Measurements from ENCODE around the gene TRAF1. TPM values are rescaled to one million over a fixed set of nuclear protein-coding genes. Genes with fewer than 3 reads are reported as not detected.

TRAF1 gene
- total RNA-seq, 1 experiment from 2014 or later, result 1.8 TPM

- no peak for TF ChIP-seq ZBTB21 (CRISPR knock-in tag; IDR thresholded peaks at IDR 0.05; ENCODE audit: borderline replicate concordance)
- TF ChIP-seq STAT6 (CRISPR knock-in tag; conservative IDR thresholded peaks at IDR 0.05; ENCODE audit: low read depth), result no peak
- TF ChIP-seq TEAD4 (CRISPR knock-in tag; IDR thresholded peaks at IDR 0.05), result no peak
- no peak for TF ChIP-seq NFYB (CRISPR knock-in tag; conservative IDR thresholded peaks at IDR 0.05; ENCODE audit: low read depth)
- TF ChIP-seq ZNF512 (CRISPR knock-in tag; IDR thresholded peaks at IDR 0.05; ENCODE audit: borderline replicate concordance), result no peak
- TF ChIP-seq RORB (CRISPR knock-in tag; IDR thresholded peaks at IDR 0.05), result no peak
- no peak for TF ChIP-seq MAX (CRISPR knock-in tag; IDR thresholded peaks at IDR 0.05)
- TF ChIP-seq E2F4 (CRISPR knock-in tag; IDR thresholded peaks at IDR 0.05; ENCODE audit: borderline replicate concordance, low read depth), result no peak
- no peak for TF ChIP-seq MLX (CRISPR knock-in tag; IDR thresholded peaks at IDR 0.05)
- TF ChIP-seq ESRRA (CRISPR knock-in tag; IDR thresholded peaks at IDR 0.05; ENCODE audit: borderline replicate concordance), result no peak
- no peak for TF ChIP-seq AR (CRISPR knock-in tag; IDR thresholded peaks at IDR 0.05)
- no peak for TF ChIP-seq HMGXB4 (CRISPR knock-in tag; IDR thresholded peaks at IDR 0.05)
- TF ChIP-seq FOXP4 (CRISPR knock-in tag; IDR thresholded peaks at IDR 0.05), result no peak
- TF ChIP-seq GTF2I (CRISPR knock-in tag; conservative IDR thresholded peaks at IDR 0.05), result no peak
Measured at GRCh38 chr9:120935383-120935857, 8.8 kb upstream of the TRAF1 start (continued).

Measured in WTC11 (cell line).